CD4-positive, alpha-beta T cell (primary cell): ENCODE results near the gene SRSF7. TPM values are rescaled to one million over a fixed set of nuclear protein-coding genes. Genes with fewer than 3 reads are reported as not detected.

Experiments used
- ATAC-seq: fragments of 200-7000 bp; cut with Tn5 transposase; one replicate; pipeline ENCODE4 v1.10.0; 2022; ENCODE audit warnings: mild to moderate bottlenecking; ENCODE audit not compliant: poor library complexity
- CTCF ChIA-PET: fragments of 350-600 bp; sonication (Branson Sonifier 250); formaldehyde crosslinking; loops from one replicate; lab custom pipeline; 2021; ENCODE audit warnings: antibody characterized with exemption, inconsistent platforms; lab: Charles Lee
- POLR2A ChIA-PET: fragments of 350-600 bp; sonication (Branson Sonifier 250); formaldehyde crosslinking; loops from one replicate; lab custom pipeline; 2021; ENCODE audit warnings: antibody characterized with exemption, inconsistent platforms; lab: Charles Lee
- DNase-seq, 14 experiments: peaks; one replicate each; pipeline ENCODE4 v3.0.0-alpha.2; 2013 to 2020; ENCODE audit warnings: mixed read lengths in 2 of 14
- H3K27ac ChIP-seq, 2 donors: one replicate each; pipeline versions ENCODE4 v1.5.1 to v1.7.0; 2013; ENCODE audit warnings: low read length in 2 of 2, low read depth in 1 of 2, mild to moderate bottlenecking in 1 of 2
- H3K27me3 ChIP-seq, 2 experiments: 1 replicate in 1 of 2; 2 replicates in 1 of 2; pipeline versions ENCODE4 v1.6.1 to v1.7.0; 2013; ENCODE audit warnings: low read length in 2 of 2, control low read depth in 1 of 2, mild to moderate bottlenecking in 1 of 2, moderate library complexity in 1 of 2; ENCODE audit not compliant: insufficient read depth in 2 of 2, control insufficient read depth in 1 of 2
- H3K36me3 ChIP-seq: one replicate; pipeline ENCODE4 v1.6.1; 2013; ENCODE audit warnings: low read length, control low read depth; ENCODE audit not compliant: insufficient read depth
- H3K4me1 ChIP-seq: one replicate; pipeline ENCODE4 v1.6.1; 2013; ENCODE audit warnings: low read length, control low read depth; ENCODE audit not compliant: insufficient read depth
- H3K4me3 ChIP-seq: one replicate; pipeline ENCODE4 v1.5.1; 2013; ENCODE audit warnings: mild to moderate bottlenecking, low read length, moderate library complexity
- H3K9me3 ChIP-seq, 2 experiments: 1 replicate in 1 of 2; 2 replicates in 1 of 2; pipeline versions ENCODE4 v1.6.1 to v1.7.0; 2013; ENCODE audit warnings: low read length in 2 of 2, mild to moderate bottlenecking in 2 of 2, control low read depth in 1 of 2, moderate library complexity in 1 of 2; ENCODE audit not compliant: control insufficient read depth in 1 of 2, insufficient read depth in 1 of 2
- H3K27ac Mint-ChIP-seq: one replicate; pipeline ENCODE4 v1.8.0; 2020; ENCODE audit warnings: mixed read lengths
- H3K27me3 Mint-ChIP-seq: one replicate; pipeline ENCODE4 v1.8.0; 2021; ENCODE audit warnings: mixed read lengths
- H3K36me3 Mint-ChIP-seq: one replicate; pipeline ENCODE4 v1.8.0; 2021; ENCODE audit warnings: low read depth, mixed read lengths
- H3K4me1 Mint-ChIP-seq: one replicate; pipeline ENCODE4 v1.8.0; 2021; ENCODE audit warnings: low read depth, mixed read lengths
- H3K4me3 Mint-ChIP-seq: one replicate; pipeline ENCODE4 v1.8.0; 2020; ENCODE audit warnings: mild to moderate bottlenecking, mixed read lengths
- H3K9me3 Mint-ChIP-seq: one replicate; pipeline ENCODE4 v1.8.0; 2020; ENCODE audit warnings: mixed read lengths
- intact Hi-C, 2 experiments: fragments of 100-400 bp; cut with DNase I in 1 of 2; cut with micrococcal nuclease in 1 of 2; formaldehyde crosslinking; loops; one replicate each; pipeline versions ENCODE4 v1.15.1 to v1.9.0; 2023 to 2025; cut with DNase I, micrococcal nuclease
- total RNA-seq, 174 experiments: library from RNA in 2 of 174; stranded (reverse) in 2 of 174; gene quantifications; one replicate each; pipeline ENCODE4 v1.2.3 and lab custom pipeline; 2021 to 2026
- TF ChIP-seq, protein P1 (sequence below): fragments of 200-600 bp; IDR thresholded peaks from one replicate; pipeline ENCODE4 v1.8.0; 2022; ENCODE audit warnings: antibody characterized with exemption, mild to moderate bottlenecking

Gene SRSF7
- total RNA-seq, 2 experiments from 2014 or later, result 550 to 557 TPM

DNA sequence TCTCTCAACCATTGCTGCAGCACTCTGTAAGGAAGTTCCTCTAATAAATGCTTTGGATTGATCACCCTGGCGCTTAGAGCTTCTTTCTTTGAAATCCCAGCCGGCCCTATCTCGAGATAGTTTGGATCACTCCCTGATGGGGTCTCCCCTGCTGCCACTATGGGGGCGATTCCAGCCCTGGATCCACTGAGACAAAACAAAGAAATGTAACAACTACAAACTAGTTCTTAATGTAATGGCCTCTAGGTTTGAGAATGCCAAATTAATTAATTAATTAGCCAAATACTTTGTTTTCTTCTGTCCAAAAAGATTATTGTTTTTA lies 15.2 kb downstream of the SRSF7 start:
- peaks cover 76% of the 10 kb centered on the region for H3K36me3 Mint-ChIP-seq
- H3K4me3 ChIP-seq, result no peak overlapping the region
- peaks cover 49% of the 10 kb centered on the region for H3K36me3 ChIP-seq
- ChIA-PET CTCF (no interaction called here), POLR2A (interaction anchor here (1.0 to 1.1 kb wide), 2 partner anchors 11 to 15 kb away, joined by 3 to 5 read pairs; partner anchors contain the start of gene SRSF7)
- intact Hi-C loops, result loop anchor here in 1 of 2 experiments (10.0 kb wide), 1 partner anchor 421 kb away; no protein-coding TSS in a partner anchor
- peaks cover 6% of the 10 kb centered on the region for H3K4me1 ChIP-seq
- H3K27me3 ChIP-seq, result no peaks in the 10 kb centered on the region
- DNase-seq (no peak), ATAC-seq (no peak)
- peaks cover 27% of the 10 kb centered on the region for H3K4me1 Mint-ChIP-seq
- TF ChIP-seq, protein P1, sequence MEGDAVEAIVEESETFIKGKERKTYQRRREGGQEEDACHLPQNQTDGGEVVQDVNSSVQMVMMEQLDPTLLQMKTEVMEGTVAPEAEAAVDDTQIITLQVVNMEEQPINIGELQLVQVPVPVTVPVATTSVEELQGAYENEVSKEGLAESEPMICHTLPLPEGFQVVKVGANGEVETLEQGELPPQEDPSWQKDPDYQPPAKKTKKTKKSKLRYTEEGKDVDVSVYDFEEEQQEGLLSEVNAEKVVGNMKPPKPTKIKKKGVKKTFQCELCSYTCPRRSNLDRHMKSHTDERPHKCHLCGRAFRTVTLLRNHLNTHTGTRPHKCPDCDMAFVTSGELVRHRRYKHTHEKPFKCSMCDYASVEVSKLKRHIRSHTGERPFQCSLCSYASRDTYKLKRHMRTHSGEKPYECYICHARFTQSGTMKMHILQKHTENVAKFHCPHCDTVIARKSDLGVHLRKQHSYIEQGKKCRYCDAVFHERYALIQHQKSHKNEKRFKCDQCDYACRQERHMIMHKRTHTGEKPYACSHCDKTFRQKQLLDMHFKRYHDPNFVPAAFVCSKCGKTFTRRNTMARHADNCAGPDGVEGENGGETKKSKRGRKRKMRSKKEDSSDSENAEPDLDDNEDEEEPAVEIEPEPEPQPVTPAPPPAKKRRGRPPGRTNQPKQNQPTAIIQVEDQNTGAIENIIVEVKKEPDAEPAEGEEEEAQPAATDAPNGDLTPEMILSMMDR, result no peak
- H3K9me3 Mint-ChIP-seq, result no peaks in the 10 kb centered on the region
- H3K27ac ChIP-seq, result no peak overlapping the region
- H3K9me3 ChIP-seq, result no peaks in the 10 kb centered on the region
- no peak overlapping the region for H3K4me3 Mint-ChIP-seq
- H3K27me3 Mint-ChIP-seq, result no peaks in the 10 kb centered on the region
- peak overlapping the region; percentile 39 for H3K27ac Mint-ChIP-seq

DNA sequence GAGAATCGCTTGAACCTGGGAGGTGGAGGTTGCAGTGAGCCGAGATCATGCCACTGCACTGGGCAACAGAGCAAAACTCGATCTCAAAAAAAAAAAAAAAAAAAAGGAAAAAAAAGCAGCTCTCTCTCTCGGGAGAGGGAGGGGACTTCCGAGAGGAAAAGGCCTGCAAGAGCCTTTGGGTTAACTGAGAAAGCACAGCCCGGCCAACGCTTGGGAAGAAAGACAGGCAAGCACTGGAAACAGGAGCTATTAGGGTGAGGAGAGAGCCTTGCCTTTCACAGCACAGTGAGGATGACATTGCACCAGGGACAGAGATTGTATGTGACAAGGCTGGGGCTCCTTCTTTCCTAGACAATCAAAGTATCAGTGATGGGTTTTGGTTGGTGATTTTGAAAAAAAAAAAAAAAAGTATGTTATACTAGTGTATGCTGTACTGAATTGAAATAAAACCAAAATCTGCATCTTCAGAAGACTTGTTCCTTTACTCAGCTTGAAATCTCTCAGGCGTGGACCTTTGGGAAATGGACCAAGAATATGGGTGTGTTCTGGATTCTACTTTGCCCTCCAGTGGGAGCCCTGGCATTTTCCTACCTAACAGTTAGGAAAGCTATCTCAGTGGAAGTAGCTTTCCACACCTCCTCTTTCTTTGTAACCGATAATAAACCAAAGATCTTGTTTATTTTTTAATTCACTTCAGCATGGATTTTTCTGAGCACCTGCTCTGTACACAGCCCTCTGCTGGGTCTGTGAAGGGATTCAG lies 16.7 kb downstream of the SRSF7 start:
- CTCF ChIA-PET, result interaction anchor here (0.6 to 0.7 kb wide), 4 partner anchors 24 to 236 kb away, joined by 3 to 4 read pairs (median 3); no protein-coding TSS in a partner anchor
- TF ChIP-seq, protein P1, result no peak
- Mint-ChIP-seq H3K36me3 (peaks cover 79% of the 10 kb centered on the region), H3K4me1 (peaks cover 20% of the 10 kb centered on the region), H3K4me3 (no peak overlapping the region), H3K27me3 (no peaks in the 10 kb centered on the region), H3K9me3 (no peaks in the 10 kb centered on the region), H3K27ac (no peak overlapping the region)
- peaks cover 62% of the 10 kb centered on the region for H3K36me3 ChIP-seq
- POLR2A ChIA-PET, result interaction anchor here (0.6 to 4.2 kb wide), 3 partner anchors 10 to 177 kb away, joined by 3 to 38 read pairs (median 3); partner anchors contain the start of gene SRSF7
- no peak overlapping the region for H3K27ac ChIP-seq
- no peaks in the 10 kb centered on the region for H3K4me1 ChIP-seq
- intact Hi-C loops, result loop anchor here in 1 of 2 experiments (10.0 kb wide), 1 partner anchor 420 kb away; no protein-coding TSS in a partner anchor
- DNase-seq (peak in 1 of 14 experiments; percentile 9), ATAC-seq (no peak)
- no peaks in the 10 kb centered on the region for H3K9me3 ChIP-seq
- H3K4me3 ChIP-seq, result no peak overlapping the region
- no peaks in the 10 kb centered on the region for H3K27me3 ChIP-seq

DNA sequence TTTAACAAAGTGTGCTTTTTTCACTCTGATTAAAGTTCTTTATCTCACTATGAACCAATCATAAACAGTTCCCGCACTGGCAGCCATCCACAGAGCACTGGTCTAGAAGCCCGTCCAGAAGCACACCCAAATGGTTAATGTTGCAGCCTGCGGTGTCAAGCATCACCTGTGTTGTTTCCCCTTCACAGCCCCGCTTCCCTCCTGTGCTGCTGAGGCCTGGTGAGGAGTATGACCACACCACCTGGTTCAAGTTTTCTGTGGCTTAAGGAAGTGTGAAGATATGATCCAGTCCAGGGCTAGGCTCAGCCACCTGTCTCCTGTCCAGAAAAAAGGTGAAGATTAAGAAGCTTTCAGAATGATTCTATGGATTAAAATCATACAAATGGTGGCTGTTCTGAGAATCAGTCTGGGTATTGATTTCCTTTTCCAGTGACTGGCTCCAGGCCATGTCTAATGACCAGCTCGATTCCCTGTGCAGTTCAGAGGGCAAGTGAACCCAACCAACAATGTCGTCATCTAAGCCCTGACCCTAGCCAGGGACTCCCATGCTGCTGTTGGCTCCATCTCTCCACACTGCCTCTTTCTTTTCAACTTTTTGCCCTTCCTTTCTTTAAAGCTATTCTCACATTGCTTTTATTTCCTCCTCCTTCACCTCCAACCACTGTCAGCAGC lies 17.7 kb downstream of the SRSF7 start:
- peaks cover 13% of the 10 kb centered on the region for H3K4me1 Mint-ChIP-seq
- Histone ChIP-seq H3K27me3 (no peaks in the 10 kb centered on the region), H3K27ac (no peak overlapping the region), H3K4me1 (no peaks in the 10 kb centered on the region), H3K36me3 (peaks cover 72% of the 10 kb centered on the region), H3K4me3 (no peak overlapping the region), H3K9me3 (no peaks in the 10 kb centered on the region)
- H3K9me3 Mint-ChIP-seq, result no peaks in the 10 kb centered on the region
- ChIA-PET CTCF (interaction anchor here (0.7 to 1.5 kb wide), 2 partner anchors 135 to 152 kb away, joined by 3 to 4 read pairs; no protein-coding TSS in a partner anchor), POLR2A (interaction anchor here (1.0 to 4.2 kb wide), 4 partner anchors 11 to 150 kb away, joined by 3 to 38 read pairs (median 3); partner anchors contain the start of gene SRSF7)
- intact Hi-C loops, result loop anchor here in 1 of 2 experiments (10.0 kb wide), 1 partner anchor 419 kb away; no protein-coding TSS in a partner anchor
- ATAC-seq, result no peak
- H3K36me3 Mint-ChIP-seq, result peaks cover 70% of the 10 kb centered on the region
- H3K27ac Mint-ChIP-seq, result no peak overlapping the region
- H3K27me3 Mint-ChIP-seq, result no peaks in the 10 kb centered on the region
- no peak overlapping the region for H3K4me3 Mint-ChIP-seq
- peak in 1 of 14 experiments; percentile 13 for DNase-seq
- TF ChIP-seq, protein P1, result no peak
